HG03066 (cell line): ENCODE data around the gene VRTN.
"Not testable (repeated sequence)": the region's sequence is repeated elsewhere in the genome, so short reads cannot be mapped to it uniquely, and the experiment has no call there.

Source experiments
- ATAC-seq: cut with Tn5 transposase; IDR thresholded peaks from one replicate; pipeline ENCODE4 v1.9.1; 2021; ENCODE audit warnings: low read depth; ENCODE audit not compliant: unreplicated experiment

VRTN gene

DNA sequence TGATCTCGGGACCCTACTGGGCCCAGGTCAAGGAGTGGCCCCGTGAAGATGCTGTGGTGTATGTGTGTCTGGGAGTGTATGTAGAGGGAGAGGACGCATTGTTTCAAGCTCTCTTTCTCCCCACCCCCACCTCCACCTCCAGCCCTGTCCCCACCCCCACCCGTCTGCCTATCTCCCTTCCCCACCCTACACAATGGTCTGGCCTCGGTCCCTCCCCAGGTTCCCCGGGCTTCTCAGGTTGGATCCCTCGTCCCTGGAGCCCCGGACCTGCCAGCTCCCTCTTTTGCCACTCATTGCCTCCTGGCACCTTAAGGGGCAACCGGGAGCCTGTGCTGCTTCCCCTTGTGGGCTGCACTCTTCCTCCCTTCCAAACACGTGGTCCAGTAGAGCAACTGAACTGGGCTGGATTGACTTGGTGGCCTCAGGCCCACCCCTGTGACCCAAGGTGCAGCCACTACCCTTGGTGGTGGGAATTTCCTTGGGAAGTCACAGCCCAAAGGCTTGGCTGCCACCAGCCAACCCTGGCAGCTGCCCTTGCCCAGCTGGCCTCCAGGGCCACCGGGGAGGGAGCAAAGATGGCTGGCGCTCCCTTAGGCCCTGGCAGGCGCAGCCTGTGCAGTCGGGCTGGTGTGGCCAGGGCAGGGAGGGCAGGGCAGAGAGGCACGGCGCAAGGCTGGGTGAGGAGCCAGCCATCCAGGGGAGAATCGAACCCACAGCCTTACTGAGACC lies 628 bp downstream of the VRTN start:
- ATAC-seq = no peak

GRCh38 chr14:74349757-74350156 lies 1.5 kb downstream of the VRTN start:
- ATAC-seq = no peak

DNA sequence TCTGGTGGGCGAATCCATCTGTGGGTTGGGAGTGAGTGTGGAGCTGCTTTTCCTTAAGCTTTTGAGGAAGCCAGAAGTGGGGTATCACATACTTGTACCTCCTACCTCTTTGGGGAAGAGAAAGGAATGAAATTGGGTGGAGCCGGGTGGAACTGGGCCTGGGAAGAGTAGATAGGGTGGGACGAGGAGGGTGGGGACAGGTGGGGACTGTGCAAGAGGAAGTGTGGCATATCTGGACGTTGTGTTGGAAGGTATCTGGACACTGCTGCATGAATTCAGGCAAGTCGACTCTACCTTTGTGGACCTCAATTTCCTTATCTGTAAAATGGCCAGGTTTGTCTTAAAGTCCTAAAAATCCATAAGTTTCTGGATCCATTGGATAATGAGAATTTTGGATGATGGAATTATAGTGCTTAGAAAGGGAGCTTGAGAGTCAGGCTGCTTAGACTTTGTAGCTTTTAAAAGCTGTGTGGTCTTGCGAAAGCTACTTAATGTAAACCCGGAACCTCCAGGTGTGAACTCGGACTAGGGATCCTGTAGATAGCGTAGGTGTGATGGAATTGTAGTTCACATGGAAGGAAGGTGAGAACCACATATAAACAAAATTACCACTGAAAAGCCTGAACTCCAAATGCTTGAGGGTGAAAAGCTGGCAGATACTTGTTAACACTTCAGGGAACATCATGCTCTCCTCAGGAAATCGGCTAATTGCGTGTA lies 2.1 kb downstream of the VRTN start:
- no peak for ATAC-seq

DNA sequence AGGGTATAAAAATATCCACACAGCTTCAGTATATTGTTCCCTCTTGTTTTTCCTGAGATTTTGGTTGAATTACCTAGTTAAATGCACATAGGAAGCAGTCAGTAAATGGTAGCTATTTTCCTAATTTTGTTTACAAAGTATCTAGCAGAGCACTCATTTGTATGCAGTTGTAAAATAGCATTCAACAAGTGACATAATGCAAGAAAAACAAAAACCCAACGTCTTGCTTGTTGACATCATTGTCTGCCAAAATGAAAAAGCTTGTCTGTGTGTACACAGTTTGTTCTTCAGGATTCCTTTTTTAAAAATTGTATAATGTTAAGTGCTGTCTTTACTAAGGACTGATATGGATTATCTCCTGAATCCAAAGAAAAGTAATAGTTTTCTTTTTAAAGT lies 2.7 kb downstream of the VRTN start:
- no peak for ATAC-seq

DNA sequence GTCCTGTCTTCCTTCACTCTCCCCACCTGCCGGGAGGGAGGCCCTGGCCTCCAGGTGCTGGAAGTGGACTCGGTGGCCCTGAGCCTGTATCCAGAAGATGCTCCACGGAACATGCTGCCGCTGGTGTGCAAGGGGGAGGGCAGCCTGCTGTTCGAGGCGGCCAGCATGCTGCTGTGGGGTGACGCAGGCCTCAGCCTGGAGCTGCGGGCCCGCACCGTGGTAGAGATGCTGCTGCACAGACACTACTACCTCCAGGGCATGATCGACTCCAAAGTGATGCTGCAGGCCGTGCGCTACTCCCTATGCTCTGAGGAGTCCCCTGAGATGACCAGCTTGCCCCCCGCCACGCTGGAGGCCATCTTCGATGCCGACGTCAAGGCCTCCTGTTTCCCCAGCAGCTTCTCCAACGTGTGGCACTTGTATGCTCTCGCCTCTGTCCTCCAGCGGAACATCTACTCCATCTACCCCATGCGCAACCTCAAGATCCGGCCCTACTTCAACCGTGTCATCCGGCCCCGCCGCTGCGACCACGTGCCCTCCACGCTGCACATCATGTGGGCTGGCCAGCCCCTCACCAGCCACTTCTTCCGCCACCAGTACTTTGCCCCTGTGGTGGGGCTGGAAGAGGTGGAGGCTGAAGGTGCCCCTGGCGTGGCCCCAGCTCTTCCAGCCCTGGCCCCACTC lies 8.8 kb downstream of the VRTN start:
- ATAC-seq = no peak

DNA sequence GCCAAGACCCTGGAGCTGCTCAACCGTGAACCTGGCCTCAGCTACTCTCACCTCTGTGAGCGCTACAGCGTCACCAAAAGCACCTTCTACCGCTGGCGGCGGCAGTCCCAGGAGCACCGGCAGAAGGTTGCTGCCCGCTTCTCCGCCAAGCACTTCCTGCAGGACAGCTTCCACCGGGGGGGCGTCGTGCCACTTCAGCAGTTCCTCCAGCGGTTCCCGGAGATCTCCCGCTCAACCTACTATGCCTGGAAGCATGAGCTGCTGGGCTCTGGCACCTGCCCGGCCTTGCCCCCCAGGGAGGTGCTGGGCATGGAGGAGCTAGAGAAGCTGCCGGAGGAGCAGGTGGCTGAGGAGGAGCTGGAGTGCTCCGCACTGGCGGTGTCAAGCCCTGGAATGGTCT lies 9.3 kb downstream of the VRTN start:
- no peak for ATAC-seq

DNA sequence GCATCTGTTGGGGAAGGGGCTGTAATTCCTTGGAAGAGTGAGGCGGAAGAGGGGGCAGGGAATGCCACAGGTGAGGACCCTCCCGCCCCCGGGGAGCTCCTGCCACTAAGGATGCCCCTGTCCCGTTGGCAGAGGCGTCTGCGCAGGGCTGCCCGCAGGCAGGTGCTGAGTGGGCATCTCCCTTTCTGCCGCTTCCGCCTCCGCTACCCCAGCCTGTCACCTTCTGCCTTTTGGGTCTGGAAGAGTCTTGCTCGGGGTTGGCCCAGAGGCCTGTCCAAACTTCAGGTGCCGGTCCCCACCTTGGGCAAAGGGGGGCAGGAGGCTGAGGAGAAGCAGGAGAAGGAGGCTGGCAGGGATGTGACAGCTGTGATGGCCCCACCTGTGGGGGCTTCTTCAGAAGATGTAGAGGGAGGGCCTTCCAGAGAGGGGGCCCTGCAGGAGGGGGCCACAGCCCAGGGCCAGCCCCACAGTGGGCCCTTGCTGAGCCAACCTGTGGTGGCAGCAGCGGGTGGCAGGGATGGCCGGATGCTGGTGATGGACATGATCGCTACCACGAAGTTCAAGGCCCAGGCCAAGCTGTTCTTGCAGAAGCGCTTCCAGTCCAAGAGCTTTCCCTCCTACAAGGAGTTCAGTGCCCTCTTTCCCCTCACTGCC lies 10.0 kb downstream of the VRTN start:
- ATAC-seq = no peak

DNA sequence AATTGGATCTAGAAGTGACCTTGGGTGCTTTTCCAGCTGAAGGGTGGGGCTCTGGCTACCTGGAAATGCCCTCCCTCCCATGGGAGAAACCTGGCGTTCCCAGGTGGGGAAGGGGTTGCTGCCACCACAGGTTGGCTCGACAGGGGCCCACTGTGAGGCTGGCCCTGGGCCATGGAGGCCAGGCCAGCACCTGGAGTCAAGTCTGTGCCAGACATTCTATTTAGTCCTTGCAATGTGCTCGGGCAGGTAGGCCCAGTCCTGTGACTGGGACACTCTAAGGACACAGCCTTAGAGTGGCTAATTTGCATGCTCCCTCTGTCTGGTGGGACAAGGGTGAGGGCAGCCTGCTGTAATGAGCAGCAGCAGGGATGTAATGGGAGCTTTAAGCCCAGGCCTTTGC lies 11.9 kb downstream of the VRTN start:
- ATAC-seq = no peak

- ATAC-seq = no peak
Measured at GRCh38 chr14:74362361-74362915, 14.2 kb downstream of the VRTN start.

GRCh38 chr14:74364271-74364880 lies 16.1 kb downstream of the VRTN start:
- no peak for ATAC-seq

DNA sequence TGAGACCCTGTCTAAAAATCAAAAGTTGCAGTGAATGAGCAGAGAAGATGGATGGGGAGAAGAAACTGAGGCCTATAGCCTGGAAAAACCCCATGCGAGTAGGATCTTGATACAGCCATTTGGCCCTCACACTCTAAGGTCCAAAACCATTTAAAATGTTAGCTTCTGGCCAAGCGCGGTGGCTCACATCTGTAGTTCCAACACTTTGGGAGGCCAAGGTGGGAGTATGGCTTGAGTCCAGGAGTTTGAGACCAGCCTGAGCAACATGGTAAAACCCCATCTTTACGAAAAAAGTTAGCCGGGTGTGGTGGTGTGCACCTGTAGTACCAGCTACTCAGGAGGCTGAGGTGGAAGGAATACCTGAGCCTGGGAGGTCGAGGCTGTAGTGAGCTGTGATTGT lies 19.8 kb downstream of the VRTN start:
- ATAC-seq = no peak

DNA sequence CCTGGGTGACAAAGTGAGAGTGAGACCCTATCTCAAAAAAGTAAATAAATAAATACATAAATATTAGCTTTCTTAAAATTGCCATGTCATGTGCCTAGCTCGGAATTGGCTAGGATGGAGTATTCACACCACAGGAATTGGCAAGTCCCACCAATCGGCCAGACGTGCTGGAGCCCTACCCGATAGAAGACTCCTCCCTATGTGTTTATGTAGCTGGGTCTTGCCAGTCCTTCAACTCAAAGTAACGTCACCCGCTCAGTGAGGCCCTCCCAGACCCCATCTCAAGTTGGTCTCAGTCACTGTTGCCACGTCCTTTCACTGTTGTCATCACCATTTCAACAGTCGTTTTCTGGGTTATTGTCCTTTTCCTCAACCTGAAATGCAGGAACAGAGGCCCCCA lies 20.2 kb downstream of the VRTN start:
- no peak for ATAC-seq

DNA sequence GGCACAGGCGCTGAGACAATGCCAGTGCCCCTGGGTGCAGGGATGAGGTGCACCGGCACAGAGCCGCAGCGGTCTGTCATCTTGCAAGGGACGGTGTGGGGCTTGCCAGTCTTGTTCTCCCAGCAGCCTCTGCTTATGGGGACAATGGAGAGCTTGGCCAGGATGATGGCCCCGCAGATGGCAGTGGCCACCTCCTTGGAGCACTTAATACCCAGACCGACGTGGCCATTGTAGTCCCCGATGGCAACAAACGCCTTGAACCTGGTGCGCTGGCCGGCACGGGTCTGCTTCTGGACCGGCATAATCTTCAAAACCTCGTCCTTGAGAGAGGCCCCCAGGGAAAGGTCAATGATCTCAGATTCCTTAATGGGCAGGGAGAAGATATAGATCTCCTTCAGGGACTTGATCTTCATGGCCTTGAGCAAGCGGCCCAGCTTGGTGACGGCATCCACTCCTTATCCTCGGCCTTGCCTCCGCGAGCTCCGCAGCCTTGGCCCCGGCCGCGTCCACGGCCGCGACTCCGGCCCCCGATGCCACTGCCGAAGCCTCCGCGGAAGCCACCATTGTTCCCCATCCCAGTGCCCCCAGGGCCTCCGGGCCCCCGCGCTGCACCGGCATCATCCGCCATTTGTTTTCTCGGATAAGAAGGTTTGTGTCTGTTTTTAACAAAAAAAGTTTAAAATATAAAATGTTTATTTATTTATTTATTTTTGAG lies 29.9 kb downstream of the VRTN start:
- no peak for ATAC-seq

DNA sequence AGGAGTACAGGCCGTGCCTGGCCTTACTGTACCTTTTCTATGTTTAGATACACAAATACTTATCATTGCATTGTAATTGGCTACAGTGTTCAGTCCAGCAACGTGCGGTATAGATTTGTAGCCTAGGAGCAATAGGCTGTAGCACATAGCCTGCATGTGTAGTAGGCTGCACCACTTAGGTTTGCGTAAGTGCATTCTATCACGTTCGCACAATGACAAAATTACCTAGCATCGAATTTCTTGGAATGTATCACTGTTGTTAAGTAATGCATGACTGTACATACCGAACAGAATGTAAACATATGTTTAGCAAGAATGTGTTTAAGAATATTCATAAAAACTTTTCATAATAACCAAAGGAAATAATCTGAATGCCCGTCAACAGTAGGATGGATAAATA lies 31.9 kb downstream of the VRTN start:
- ATAC-seq = no peak

DNA sequence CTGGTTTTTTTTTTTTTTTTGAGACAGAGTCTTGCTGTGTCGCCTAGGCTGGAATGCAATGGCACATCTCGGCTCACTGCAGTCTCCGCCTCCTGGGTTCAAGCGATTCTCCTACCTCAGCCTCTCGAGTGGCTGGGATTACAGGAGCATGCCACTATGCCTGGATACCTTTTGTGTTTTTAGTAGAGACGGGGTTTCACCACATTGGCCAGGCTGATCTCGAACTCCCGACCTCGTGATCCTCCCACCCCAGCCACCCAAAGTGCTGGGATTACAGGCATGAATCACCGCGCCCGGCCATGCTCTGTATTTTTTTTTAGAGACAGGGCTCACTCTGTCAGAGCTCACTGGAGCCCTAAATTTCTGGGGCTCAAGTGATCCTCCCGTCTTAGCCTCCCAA lies 32.6 kb downstream of the VRTN start:
- ATAC-seq = no peak

DNA sequence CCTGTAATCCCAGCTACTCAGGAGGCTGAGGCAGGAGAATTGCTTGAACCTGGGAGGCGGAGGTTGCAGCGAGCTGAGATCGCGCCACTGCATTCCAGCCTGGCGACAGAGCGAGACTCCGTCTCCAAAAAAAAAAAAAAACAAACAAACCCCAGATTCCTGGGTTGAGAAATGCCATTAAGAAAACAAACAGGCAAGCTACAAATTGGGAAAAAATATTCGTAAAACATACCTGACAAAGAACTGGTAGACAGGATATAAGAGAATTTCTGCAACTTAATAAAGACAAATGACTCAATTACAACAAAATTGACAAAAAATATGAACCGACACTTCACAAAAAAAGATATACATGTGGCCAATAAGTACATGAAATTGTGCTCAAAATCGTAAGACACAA lies 33.3 kb downstream of the VRTN start:
- ATAC-seq = not testable (repeated sequence)

GRCh38 chr14:74382231-74382630 lies 34.0 kb downstream of the VRTN start:
- ATAC-seq = no peak

- no peak for ATAC-seq
Measured at GRCh38 chr14:74389980-74390379, 41.7 kb downstream of the VRTN start.

DNA sequence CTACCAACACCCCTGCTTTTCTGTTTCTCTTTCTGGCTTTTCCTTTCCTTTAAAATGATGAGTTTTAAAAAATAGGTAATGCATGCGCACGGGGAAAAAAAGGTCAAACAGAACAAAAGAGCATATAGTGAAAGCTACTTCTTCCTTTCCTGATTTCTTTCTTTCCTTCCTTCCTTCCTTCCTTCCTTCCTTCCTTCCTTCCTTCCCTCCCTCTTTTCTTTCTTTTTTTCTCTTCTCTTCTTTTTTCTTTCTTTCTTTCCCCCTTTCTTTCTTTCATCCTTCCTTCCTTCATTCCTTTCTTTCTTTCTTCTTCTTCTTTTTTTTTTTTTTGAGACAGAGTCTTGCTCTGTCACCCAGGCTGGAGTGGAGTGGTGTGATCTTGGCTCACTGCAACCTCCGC lies 42.2 kb downstream of the VRTN start:
- not testable (repeated sequence) for ATAC-seq

DNA sequence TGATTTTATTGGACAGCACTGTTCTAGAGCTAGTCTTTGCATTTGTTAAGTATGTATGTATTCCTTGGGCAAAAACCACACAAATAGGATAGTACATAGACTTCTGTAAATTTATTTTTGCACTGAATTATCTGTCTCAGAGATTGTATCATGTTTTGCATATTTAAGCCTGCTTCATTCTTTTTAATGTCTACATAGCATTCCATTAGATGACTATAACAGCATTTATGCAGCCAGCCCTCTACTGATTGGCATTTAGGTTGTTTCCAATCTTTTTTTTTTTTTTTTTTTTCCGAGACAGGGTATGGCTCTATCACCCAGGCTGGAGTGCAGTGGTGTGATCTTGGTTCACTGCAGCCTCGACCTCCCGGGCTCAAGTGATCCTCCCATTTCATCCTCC lies 43.2 kb downstream of the VRTN start:
- no peak for ATAC-seq
